GM12878 (cell line): ENCODE data around the gene DIRAS1.

Experiments used
- ETV6 ChIP-seq, 2 experiments: fragments of 450-650 bp in 1 of 2; IDR thresholded peaks in 1 of 2; conservative IDR thresholded peaks in 1 of 2; 2 replicates each; pipeline ENCODE4 v1.6.1; 2014; ENCODE audit warnings: antibody characterized with exemption in 1 of 2, borderline replicate concordance in 1 of 2, low read depth in 1 of 2, mild to moderate bottlenecking in 1 of 2, moderate library complexity in 1 of 2
- POLR2A ChIP-seq: IDR thresholded peaks from 2 replicates; pipeline ENCODE4 v1.6.1; 2011; ENCODE audit warnings: low read depth, mild to moderate bottlenecking, low read length
- RAD21 ChIP-seq: IDR thresholded peaks from 2 replicates; pipeline ENCODE4 v1.6.1; 2011; ENCODE audit warnings: mild to moderate bottlenecking, low read depth, low read length, moderate library complexity; ENCODE audit not compliant: insufficient read depth
- SREBF2 ChIP-seq: IDR thresholded peaks from 2 replicates; pipeline ENCODE4 v1.6.1; 2012; ENCODE audit warnings: mild to moderate bottlenecking, low read length
- TF ChIP-seq, protein P1 (sequence below), 3 experiments: IDR thresholded peaks in 2 of 3; conservative IDR thresholded peaks in 1 of 3; 2 replicates each; pipeline ENCODE4 v1.5.1; 2011; ENCODE audit warnings: low read depth in 3 of 3, low read length in 3 of 3, mild to moderate bottlenecking in 3 of 3, control low read depth in 2 of 3, moderate library complexity in 2 of 3, inconsistent platforms in 1 of 3, mixed read lengths in 1 of 3; ENCODE audit not compliant: control insufficient read depth in 2 of 3, insufficient read depth in 1 of 3; ENCODE audit errors: extremely low read depth in 1 of 3
- TF ChIP-seq, protein P2 (sequence below): IDR thresholded peaks from 2 replicates; pipeline ENCODE4 v1.6.1; 2012; ENCODE audit warnings: mild to moderate bottlenecking, low read depth, low read length

DNA sequence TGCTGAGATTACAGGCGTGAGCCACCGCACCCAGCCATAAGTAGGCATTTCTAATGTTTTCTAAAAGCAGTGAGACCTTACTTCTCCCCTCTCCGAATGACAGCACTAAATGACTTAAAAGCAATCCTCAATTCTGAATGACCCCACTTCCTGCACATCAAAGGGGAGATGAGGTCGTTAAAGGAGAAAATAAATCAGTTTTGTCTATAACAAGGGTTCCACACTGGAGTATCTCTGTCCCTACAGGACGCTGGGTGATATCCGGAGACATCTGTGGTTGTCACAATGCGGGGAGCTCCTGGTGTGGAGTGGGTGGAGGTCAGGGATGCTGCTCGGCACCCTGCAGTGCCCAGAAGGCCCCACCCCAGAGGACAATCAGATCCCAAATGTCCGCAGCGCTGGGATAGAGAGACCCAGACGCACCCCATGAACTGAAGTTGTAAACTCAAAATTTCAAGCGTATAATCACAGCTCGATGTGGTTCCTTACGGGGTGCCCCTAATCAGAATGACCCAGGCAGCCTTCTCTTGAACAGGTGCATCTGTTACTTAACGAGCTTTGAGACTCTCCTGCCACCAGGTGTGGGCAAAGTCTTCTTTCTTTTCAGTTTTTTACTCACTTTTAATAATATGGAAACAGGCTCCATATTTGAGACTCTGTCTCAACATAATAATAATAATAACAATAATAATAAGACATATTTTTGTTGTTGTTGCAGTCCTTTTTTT is 21.6 kb downstream of the DIRAS1 start:
- TF ChIP-seq, protein P1, sequence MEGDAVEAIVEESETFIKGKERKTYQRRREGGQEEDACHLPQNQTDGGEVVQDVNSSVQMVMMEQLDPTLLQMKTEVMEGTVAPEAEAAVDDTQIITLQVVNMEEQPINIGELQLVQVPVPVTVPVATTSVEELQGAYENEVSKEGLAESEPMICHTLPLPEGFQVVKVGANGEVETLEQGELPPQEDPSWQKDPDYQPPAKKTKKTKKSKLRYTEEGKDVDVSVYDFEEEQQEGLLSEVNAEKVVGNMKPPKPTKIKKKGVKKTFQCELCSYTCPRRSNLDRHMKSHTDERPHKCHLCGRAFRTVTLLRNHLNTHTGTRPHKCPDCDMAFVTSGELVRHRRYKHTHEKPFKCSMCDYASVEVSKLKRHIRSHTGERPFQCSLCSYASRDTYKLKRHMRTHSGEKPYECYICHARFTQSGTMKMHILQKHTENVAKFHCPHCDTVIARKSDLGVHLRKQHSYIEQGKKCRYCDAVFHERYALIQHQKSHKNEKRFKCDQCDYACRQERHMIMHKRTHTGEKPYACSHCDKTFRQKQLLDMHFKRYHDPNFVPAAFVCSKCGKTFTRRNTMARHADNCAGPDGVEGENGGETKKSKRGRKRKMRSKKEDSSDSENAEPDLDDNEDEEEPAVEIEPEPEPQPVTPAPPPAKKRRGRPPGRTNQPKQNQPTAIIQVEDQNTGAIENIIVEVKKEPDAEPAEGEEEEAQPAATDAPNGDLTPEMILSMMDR (IDR thresholded peaks at IDR 0.05 in 2 of 3, conservative IDR thresholded peaks at IDR 0.05 in 1 of 3; ENCODE audit: control insufficient read depth in 2 of 3, extremely low read depth in 1 of 3, insufficient read depth in 1 of 3, low read depth in 3 of 3, low read length in 3 of 3), result no peak
- TF ChIP-seq RAD21 (no peak), POLR2A (no peak), ETV6 (conservative IDR thresholded peaks at IDR 0.05 in 1 of 2, IDR thresholded peaks at IDR 0.05 in 1 of 2; ENCODE audit: borderline replicate concordance in 1 of 2, low read depth in 1 of 2) (no peak), SREBF2 (no peak)
- TF ChIP-seq, protein P2, sequence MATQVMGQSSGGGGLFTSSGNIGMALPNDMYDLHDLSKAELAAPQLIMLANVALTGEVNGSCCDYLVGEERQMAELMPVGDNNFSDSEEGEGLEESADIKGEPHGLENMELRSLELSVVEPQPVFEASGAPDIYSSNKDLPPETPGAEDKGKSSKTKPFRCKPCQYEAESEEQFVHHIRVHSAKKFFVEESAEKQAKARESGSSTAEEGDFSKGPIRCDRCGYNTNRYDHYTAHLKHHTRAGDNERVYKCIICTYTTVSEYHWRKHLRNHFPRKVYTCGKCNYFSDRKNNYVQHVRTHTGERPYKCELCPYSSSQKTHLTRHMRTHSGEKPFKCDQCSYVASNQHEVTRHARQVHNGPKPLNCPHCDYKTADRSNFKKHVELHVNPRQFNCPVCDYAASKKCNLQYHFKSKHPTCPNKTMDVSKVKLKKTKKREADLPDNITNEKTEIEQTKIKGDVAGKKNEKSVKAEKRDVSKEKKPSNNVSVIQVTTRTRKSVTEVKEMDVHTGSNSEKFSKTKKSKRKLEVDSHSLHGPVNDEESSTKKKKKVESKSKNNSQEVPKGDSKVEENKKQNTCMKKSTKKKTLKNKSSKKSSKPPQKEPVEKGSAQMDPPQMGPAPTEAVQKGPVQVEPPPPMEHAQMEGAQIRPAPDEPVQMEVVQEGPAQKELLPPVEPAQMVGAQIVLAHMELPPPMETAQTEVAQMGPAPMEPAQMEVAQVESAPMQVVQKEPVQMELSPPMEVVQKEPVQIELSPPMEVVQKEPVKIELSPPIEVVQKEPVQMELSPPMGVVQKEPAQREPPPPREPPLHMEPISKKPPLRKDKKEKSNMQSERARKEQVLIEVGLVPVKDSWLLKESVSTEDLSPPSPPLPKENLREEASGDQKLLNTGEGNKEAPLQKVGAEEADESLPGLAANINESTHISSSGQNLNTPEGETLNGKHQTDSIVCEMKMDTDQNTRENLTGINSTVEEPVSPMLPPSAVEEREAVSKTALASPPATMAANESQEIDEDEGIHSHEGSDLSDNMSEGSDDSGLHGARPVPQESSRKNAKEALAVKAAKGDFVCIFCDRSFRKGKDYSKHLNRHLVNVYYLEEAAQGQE, result no peak
